Measurements from ENCODE around the gene UPK3A. TPM values are rescaled to one million over a fixed set of nuclear protein-coding genes. Genes with fewer than 3 reads are reported as not detected.

Gene UPK3A
- total RNA-seq = not detected

- ATAC-seq = peak; percentile 88
Measured at GRCh38 chr22:45284705-45285262, at the start of gene UPK3A. TSS of gene UPK3A (plus strand) at chr22:45284949. CDS start at chr22:45285014, 65 bp downstream.

- no peak for ATAC-seq
Measured at GRCh38 chr22:45235101-45235777, 49.5 kb upstream of the UPK3A start.

- no peak for ATAC-seq
Measured at GRCh38 chr22:45235851-45236342, 48.9 kb upstream of the UPK3A start.

GRCh38 chr22:45237065-45237990 is 47.4 kb upstream of the UPK3A start:
- no peak for ATAC-seq

GRCh38 chr22:45238076-45238956 is 46.4 kb upstream of the UPK3A start:
- ATAC-seq = no peak

- ATAC-seq = peak; percentile 31
Measured at GRCh38 chr22:45238957-45239680, 45.6 kb upstream of the UPK3A start.

GRCh38 chr22:45239681-45240051 is 45.1 kb upstream of the UPK3A start:
- ATAC-seq = no peak

- ATAC-seq = peak; percentile 20
Measured at GRCh38 chr22:45240104-45240809, 44.5 kb upstream of the UPK3A start.

GRCh38 chr22:45240810-45241631 is 43.7 kb upstream of the UPK3A start, which contains the start of gene KIAA0930:
TSS of gene KIAA0930 (minus strand) at chr22:45240894. CDS start at chr22:45240703, 191 bp downstream.
- peak; percentile 61 for ATAC-seq

GRCh38 chr22:45242778-45243191 is 42.0 kb upstream of the UPK3A start:
- ATAC-seq = no peak

GRCh38 chr22:45244916-45245315 is 39.8 kb upstream of the UPK3A start:
- no peak for ATAC-seq

- ATAC-seq = peak; percentile 57
Measured at GRCh38 chr22:45246060-45246985, 38.4 kb upstream of the UPK3A start.

GRCh38 chr22:45248832-45249561 is 35.8 kb upstream of the UPK3A start:
- ATAC-seq = peak; percentile 46

GRCh38 chr22:45251825-45252224 is 32.9 kb upstream of the UPK3A start:
- no peak for ATAC-seq

- no peak for ATAC-seq
Measured at GRCh38 chr22:45253039-45253641, 31.6 kb upstream of the UPK3A start.

GRCh38 chr22:45254388-45254787 is 30.4 kb upstream of the UPK3A start:
- no peak for ATAC-seq

GRCh38 chr22:45254789-45255278 is 29.9 kb upstream of the UPK3A start:
- ATAC-seq = no peak
